ENCODE data around the gene SLC66A1. TPM values are rescaled to one million over a fixed set of nuclear protein-coding genes. Genes with fewer than 3 reads are reported as not detected.

Gene SLC66A1
- total RNA-seq, 1 donor from 2014 or later: 4.8 TPM

DNA sequence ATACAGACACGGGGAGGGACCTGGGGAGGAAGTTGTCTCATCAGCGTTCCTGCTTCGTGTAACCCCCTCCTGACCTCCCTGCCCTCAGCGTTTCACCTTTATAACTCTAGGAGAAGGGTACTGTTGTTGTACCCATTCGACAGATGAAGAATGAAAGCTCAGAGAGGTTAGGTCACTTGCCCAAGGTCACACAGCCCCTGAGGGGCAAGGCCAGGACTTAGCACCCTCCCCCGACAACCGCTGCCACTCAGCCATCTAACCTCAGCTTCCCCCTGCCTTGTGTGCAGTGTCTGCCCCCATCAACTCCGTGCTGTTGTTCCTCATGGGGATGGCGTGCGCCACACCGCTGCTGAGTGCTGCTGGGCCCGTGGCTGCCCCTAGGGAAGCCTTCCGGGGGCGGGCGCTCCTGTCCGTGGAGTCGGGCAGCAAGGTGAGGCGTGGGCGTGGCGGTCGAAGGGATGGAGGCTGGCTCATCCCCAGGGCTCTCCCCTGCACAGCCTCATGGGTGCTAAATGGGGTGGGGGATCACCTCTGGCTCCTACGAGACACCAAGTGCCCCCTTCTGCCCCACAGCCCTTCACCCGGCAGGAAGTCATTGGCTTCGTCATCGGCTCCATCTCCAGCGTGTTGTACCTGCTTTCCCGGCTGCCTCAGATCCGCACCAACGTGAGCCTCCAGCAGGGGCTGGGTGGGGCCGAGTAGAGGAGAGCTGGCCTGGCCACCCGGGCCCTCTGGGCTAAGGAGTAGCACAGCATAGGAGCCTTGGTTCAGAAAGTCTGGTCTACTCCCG, 14.0 kb downstream of the SLC66A1 start:
- Mint-ChIP-seq H3K4me1 (no peaks in the 10 kb centered on the region), H3K27ac (no peak overlapping the region), H3K9me3 (no peaks in the 10 kb centered on the region), H3K36me3 (peaks cover 5% of the 10 kb centered on the region), H3K27me3 (ENCODE audit: insufficient read depth, low read depth) (peaks cover 2% of the 10 kb centered on the region), H3K4me3 (no peak overlapping the region)
- no peak overlapping the region for H3K4me3 ChIP-seq
- TF ChIP-seq EZH2 (IDR thresholded peaks at IDR 0.05): no peak
- TF ChIP-seq, protein P1, sequence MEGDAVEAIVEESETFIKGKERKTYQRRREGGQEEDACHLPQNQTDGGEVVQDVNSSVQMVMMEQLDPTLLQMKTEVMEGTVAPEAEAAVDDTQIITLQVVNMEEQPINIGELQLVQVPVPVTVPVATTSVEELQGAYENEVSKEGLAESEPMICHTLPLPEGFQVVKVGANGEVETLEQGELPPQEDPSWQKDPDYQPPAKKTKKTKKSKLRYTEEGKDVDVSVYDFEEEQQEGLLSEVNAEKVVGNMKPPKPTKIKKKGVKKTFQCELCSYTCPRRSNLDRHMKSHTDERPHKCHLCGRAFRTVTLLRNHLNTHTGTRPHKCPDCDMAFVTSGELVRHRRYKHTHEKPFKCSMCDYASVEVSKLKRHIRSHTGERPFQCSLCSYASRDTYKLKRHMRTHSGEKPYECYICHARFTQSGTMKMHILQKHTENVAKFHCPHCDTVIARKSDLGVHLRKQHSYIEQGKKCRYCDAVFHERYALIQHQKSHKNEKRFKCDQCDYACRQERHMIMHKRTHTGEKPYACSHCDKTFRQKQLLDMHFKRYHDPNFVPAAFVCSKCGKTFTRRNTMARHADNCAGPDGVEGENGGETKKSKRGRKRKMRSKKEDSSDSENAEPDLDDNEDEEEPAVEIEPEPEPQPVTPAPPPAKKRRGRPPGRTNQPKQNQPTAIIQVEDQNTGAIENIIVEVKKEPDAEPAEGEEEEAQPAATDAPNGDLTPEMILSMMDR (IDR thresholded peaks at IDR 0.05): no peak
- TF ChIP-seq EZH2phosphoT487 (IDR thresholded peaks at IDR 0.05): no peak
- no peak overlapping the region for H3K27ac ChIP-seq
- DNase-seq (ENCODE audit: low spot score): no peak
- no peaks in the 10 kb centered on the region for H3K4me1 ChIP-seq
- H3K27me3 ChIP-seq: no peaks in the 10 kb centered on the region
- no peaks in the 10 kb centered on the region for H3K36me3 ChIP-seq
- no peak overlapping the region for H3K4me2 ChIP-seq
- no peak overlapping the region for H3K9ac ChIP-seq
- H2AFZ ChIP-seq (replicated peaks): no peak overlapping the region
- no peaks in the 10 kb centered on the region for H3K79me2 ChIP-seq (ENCODE audit: low read depth)
- H3F3A ChIP-seq (ENCODE audit: low read depth): no peaks in the 10 kb centered on the region
- H3K9me3 ChIP-seq (ENCODE audit: low read depth): no peaks in the 10 kb centered on the region
- no peaks in the 10 kb centered on the region for H4K20me1 ChIP-seq (ENCODE audit: low read depth)

DNA sequence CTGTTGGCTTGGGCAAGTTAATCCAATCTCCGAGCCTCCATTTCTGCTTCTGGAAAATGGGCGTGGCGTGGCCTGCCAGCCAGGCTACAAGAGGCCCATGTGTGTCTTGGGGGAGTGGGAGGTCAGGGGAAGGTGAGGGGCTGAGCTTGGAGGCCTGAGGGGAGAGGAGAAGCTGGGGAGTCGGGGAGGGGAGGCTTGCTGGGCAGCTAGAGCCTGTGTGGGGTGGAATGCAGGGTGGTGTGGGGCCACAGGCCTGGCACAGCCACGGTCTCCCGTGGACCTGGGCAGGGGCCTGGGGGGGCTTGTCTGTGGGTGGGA, 14.6 kb downstream of the SLC66A1 start:
- H3K4me2 ChIP-seq: no peak overlapping the region
- no peak overlapping the region for H2AFZ ChIP-seq (replicated peaks)
- H4K20me1 ChIP-seq (ENCODE audit: low read depth): no peaks in the 10 kb centered on the region
- no peaks in the 10 kb centered on the region for H3K9me3 Mint-ChIP-seq
- H3K27me3 Mint-ChIP-seq (ENCODE audit: insufficient read depth, low read depth): peaks cover 2% of the 10 kb centered on the region
- no peak overlapping the region for H3K9ac ChIP-seq
- TF ChIP-seq, protein P1 (IDR thresholded peaks at IDR 0.05): no peak
- TF ChIP-seq EZH2 (IDR thresholded peaks at IDR 0.05) (no peak), EZH2phosphoT487 (IDR thresholded peaks at IDR 0.05) (no peak)
- H3K27me3 ChIP-seq: no peaks in the 10 kb centered on the region
- no peak overlapping the region for H3K4me3 Mint-ChIP-seq
- no peaks in the 10 kb centered on the region for H3F3A ChIP-seq (ENCODE audit: low read depth)
- no peaks in the 10 kb centered on the region for H3K4me1 ChIP-seq
- H3K36me3 Mint-ChIP-seq: peaks cover 5% of the 10 kb centered on the region
- no peak overlapping the region for H3K27ac ChIP-seq
- no peaks in the 10 kb centered on the region for H3K9me3 ChIP-seq (ENCODE audit: low read depth)
- H3K79me2 ChIP-seq (ENCODE audit: low read depth): no peaks in the 10 kb centered on the region
- H3K36me3 ChIP-seq: no peaks in the 10 kb centered on the region
- H3K4me1 Mint-ChIP-seq: no peaks in the 10 kb centered on the region
- H3K27ac Mint-ChIP-seq: no peak overlapping the region
- DNase-seq (ENCODE audit: low spot score): no peak
- no peak overlapping the region for H3K4me3 ChIP-seq

DNA sequence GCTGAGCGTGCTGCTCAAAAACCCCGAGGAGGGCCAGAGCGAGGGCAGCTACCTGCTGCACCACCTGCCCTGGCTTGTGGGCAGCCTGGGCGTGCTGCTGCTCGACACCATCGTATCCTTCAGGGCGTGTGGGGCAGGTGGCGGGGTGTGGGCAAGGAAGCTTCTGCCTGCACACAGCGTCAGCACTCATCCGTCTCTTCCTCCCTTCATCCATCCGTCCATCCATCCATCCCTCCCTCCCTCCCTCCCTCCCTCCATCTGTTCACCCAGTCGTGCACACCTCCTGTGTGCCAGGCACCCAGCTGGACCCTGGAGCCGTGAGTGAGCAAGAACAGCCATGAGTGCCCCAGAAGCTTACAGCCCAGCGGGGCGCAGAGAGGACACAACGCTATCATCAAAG, 15.2 kb downstream of the SLC66A1 start:
- H2AFZ ChIP-seq (replicated peaks): no peak overlapping the region
- no peak overlapping the region for H3K9ac ChIP-seq
- Mint-ChIP-seq H3K4me1 (no peaks in the 10 kb centered on the region), H3K36me3 (peaks cover 5% of the 10 kb centered on the region), H3K4me3 (no peak overlapping the region), H3K27ac (no peak overlapping the region), H3K9me3 (no peaks in the 10 kb centered on the region), H3K27me3 (ENCODE audit: insufficient read depth, low read depth) (no peaks in the 10 kb centered on the region)
- no peaks in the 10 kb centered on the region for H3K79me2 ChIP-seq (ENCODE audit: low read depth)
- no peaks in the 10 kb centered on the region for H3K9me3 ChIP-seq (ENCODE audit: low read depth)
- DNase-seq (ENCODE audit: low spot score): no peak
- H3K4me2 ChIP-seq: no peak overlapping the region
- no peaks in the 10 kb centered on the region for H3K36me3 ChIP-seq
- H3K27ac ChIP-seq: no peak overlapping the region
- H3K4me3 ChIP-seq: no peak overlapping the region
- H4K20me1 ChIP-seq (ENCODE audit: low read depth): no peaks in the 10 kb centered on the region
- no peaks in the 10 kb centered on the region for H3K27me3 ChIP-seq
- no peaks in the 10 kb centered on the region for H3K4me1 ChIP-seq
- TF ChIP-seq, protein P1 (IDR thresholded peaks at IDR 0.05): no peak
- TF ChIP-seq EZH2phosphoT487 (IDR thresholded peaks at IDR 0.05): no peak
- TF ChIP-seq EZH2 (IDR thresholded peaks at IDR 0.05): no peak
- H3F3A ChIP-seq (ENCODE audit: low read depth): no peaks in the 10 kb centered on the region
